Neural cell (in vitro differentiated cells): ENCODE measurements around the gene SLC30A4. TPM values are rescaled to one million over a fixed set of nuclear protein-coding genes. Genes with fewer than 3 reads are reported as not detected.

Experiments used
- H2AFZ ChIP-seq: fragments of 200-600, 300-800 bp; sonication (generic), shearing (Covaris generic); 2 replicates; pipeline ENCODE4 v1.6.0; 2014; ENCODE audit warnings: low read depth, mild to moderate bottlenecking, antibody characterized with exemption, low read length, moderate library complexity
- H3F3A ChIP-seq: fragments of 200-600 bp; shearing (Covaris generic); 2 replicates; pipeline ENCODE4 v1.6.1; 2016; ENCODE audit warnings: mild to moderate bottlenecking, moderate library complexity, mixed read lengths, antibody characterized with exemption, low read length; ENCODE audit not compliant: insufficient read depth, poor library complexity, severe bottlenecking
- H3K27ac ChIP-seq: fragments of 200-600, 300-800 bp; sonication (generic), shearing (Covaris generic); 2 replicates; pipeline ENCODE4 v1.5.1; 2014; ENCODE audit warnings: mild to moderate bottlenecking, low read length, moderate library complexity
- H3K27me3 ChIP-seq: fragments of 300-800, 200-600 bp; sonication (generic), shearing (Covaris generic); 2 replicates; pipeline ENCODE4 v1.6.0; 2014; ENCODE audit warnings: mild to moderate bottlenecking, low read depth, low read length, moderate library complexity; ENCODE audit not compliant: insufficient read depth
- H3K36me3 ChIP-seq: fragments of 300-800, 200-600 bp; sonication (generic), shearing (Covaris generic); 2 replicates; pipeline ENCODE4 v1.5.1; 2014; ENCODE audit warnings: mild to moderate bottlenecking, antibody characterized with exemption, low read length, moderate library complexity; ENCODE audit not compliant: insufficient read depth
- H3K4me2 ChIP-seq: fragments of 300-800, 200-600 bp; sonication (generic), shearing (Covaris generic); 2 replicates; pipeline ENCODE4 v1.6.0; 2014; ENCODE audit warnings: mild to moderate bottlenecking, low read length
- H3K4me3 ChIP-seq: fragments of 300-800, 200-600 bp; sonication (generic), shearing (Covaris generic); 2 replicates; pipeline ENCODE4 v1.5.1; 2014; ENCODE audit warnings: mild to moderate bottlenecking, low read length, moderate library complexity
- H3K79me2 ChIP-seq: fragments of 200-600 bp; shearing (Covaris generic); replicated peaks from 2 replicates; pipeline ENCODE4 v1.6.0; 2014; ENCODE audit warnings: mild to moderate bottlenecking, low read length, moderate library complexity; ENCODE audit not compliant: insufficient read depth
- H3K9ac ChIP-seq: fragments of 300-800, 200-600 bp; sonication (generic), shearing (Covaris generic); 2 replicates; pipeline ENCODE4 v1.6.1; 2016; ENCODE audit warnings: mild to moderate bottlenecking, low read length, mixed read lengths
- H3K9me2 ChIP-seq: fragments of 200-600 bp; shearing (Covaris generic); 2 replicates; pipeline ENCODE4 v1.6.1; 2016; ENCODE audit warnings: mild to moderate bottlenecking, low read length, mixed read lengths; ENCODE audit not compliant: insufficient read depth
- H3K9me3 ChIP-seq: fragments of 200-600, 300-800 bp; sonication (generic), shearing (Covaris generic); 2 replicates; pipeline ENCODE4 v1.6.1; 2016; ENCODE audit warnings: mild to moderate bottlenecking, mixed run types, low read length, moderate library complexity, mixed read lengths
- H4K20me1 ChIP-seq: fragments of 200-600 bp; shearing (Covaris generic); 2 replicates; pipeline ENCODE4 v1.6.1; 2016; ENCODE audit warnings: mild to moderate bottlenecking, mixed run types; ENCODE audit not compliant: insufficient read depth
- EP300 ChIP-seq: fragments of 450-650 bp; conservative IDR thresholded peaks from 2 replicates; pipeline ENCODE4 v1.6.1; 2014; ENCODE audit warnings: antibody characterized with exemption, mild to moderate bottlenecking, moderate library complexity; ENCODE audit not compliant: poor library complexity, severe bottlenecking
- EZH2 ChIP-seq: fragments of 200-600, 300-800 bp; shearing (Covaris generic), sonication (generic); IDR thresholded peaks from 2 replicates; pipeline ENCODE4 v1.6.1; 2014; ENCODE audit warnings: antibody characterized with exemption, low read length, borderline replicate concordance, mild to moderate bottlenecking; ENCODE audit not compliant: insufficient read depth, poor library complexity, severe bottlenecking
- MXI1 ChIP-seq: fragments of 450-650 bp; conservative IDR thresholded peaks from 2 replicates; pipeline ENCODE4 v1.6.1; 2014; ENCODE audit warnings: antibody characterized with exemption, mild to moderate bottlenecking; ENCODE audit not compliant: poor library complexity, severe bottlenecking
- POLR2AphosphoS5 ChIP-seq: IDR thresholded peaks from 2 replicates; pipeline ENCODE4 v1.6.1; 2012
- RAD21 ChIP-seq: fragments of 450-650 bp; conservative IDR thresholded peaks from 2 replicates; pipeline ENCODE4 v1.6.1; 2014; ENCODE audit warnings: antibody characterized with exemption, mild to moderate bottlenecking, moderate library complexity
- SMC3 ChIP-seq: fragments of 450-650 bp; conservative IDR thresholded peaks from 2 replicates; pipeline ENCODE4 v1.6.1; 2014; ENCODE audit warnings: antibody characterized with exemption, mild to moderate bottlenecking, moderate library complexity; ENCODE audit not compliant: poor library complexity
- TAF1 ChIP-seq: IDR thresholded peaks from 2 replicates; pipeline ENCODE4 v1.6.1; 2012; ENCODE audit warnings: low read depth
- polyA plus RNA-seq: library from polyadenylated mRNA; depleted of rRNA; stranded (reverse); fragments of >200 nt; gene quantifications from 2 replicates; pipeline ENCODE4 v1.2.3, GENCODE V29; 2014
- TF ChIP-seq, protein P1 (sequence below): IDR thresholded peaks from 2 replicates; pipeline ENCODE4 v1.6.1; 2012; ENCODE audit warnings: borderline replicate concordance
- TF ChIP-seq, protein P2 (sequence below): fragments of 450-650 bp; IDR thresholded peaks from 2 replicates; pipeline ENCODE4 v1.5.1; 2014; ENCODE audit warnings: antibody characterized with exemption, mild to moderate bottlenecking, moderate library complexity; ENCODE audit not compliant: poor library complexity, severe bottlenecking

The SLC30A4 gene
- polyA plus RNA-seq, 1 donor from 2014 or later, result 6.7 TPM

DNA sequence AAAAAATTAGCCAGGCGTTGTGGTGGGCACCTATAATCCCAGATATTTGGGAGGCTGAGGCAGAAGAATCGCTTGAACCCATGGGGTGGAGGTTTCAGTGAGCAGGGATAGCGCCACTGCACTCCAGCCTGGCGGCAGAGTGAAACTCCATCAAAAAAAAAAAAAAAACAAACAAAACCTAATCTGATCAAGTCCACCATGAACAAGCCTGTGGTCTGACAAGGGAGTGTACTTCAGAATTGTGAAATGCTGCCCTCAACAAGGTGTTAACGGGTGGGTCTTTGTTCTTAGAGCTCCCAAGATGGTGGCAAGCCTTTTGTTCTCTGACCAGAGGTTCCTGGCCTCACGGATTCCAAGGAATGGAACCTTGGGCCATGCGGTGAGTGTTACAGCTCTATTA is 24.2 kb upstream of the SLC30A4 start:
- no peaks in the 10 kb centered on the region for H3K36me3 ChIP-seq
- no peak overlapping the region for H3K9ac ChIP-seq
- TF ChIP-seq EZH2 (no peak), POLR2AphosphoS5 (no peak), MXI1 (no peak), SMC3 (no peak), TAF1 (no peak), EP300 (no peak), RAD21 (no peak)
- TF ChIP-seq, protein P1, sequence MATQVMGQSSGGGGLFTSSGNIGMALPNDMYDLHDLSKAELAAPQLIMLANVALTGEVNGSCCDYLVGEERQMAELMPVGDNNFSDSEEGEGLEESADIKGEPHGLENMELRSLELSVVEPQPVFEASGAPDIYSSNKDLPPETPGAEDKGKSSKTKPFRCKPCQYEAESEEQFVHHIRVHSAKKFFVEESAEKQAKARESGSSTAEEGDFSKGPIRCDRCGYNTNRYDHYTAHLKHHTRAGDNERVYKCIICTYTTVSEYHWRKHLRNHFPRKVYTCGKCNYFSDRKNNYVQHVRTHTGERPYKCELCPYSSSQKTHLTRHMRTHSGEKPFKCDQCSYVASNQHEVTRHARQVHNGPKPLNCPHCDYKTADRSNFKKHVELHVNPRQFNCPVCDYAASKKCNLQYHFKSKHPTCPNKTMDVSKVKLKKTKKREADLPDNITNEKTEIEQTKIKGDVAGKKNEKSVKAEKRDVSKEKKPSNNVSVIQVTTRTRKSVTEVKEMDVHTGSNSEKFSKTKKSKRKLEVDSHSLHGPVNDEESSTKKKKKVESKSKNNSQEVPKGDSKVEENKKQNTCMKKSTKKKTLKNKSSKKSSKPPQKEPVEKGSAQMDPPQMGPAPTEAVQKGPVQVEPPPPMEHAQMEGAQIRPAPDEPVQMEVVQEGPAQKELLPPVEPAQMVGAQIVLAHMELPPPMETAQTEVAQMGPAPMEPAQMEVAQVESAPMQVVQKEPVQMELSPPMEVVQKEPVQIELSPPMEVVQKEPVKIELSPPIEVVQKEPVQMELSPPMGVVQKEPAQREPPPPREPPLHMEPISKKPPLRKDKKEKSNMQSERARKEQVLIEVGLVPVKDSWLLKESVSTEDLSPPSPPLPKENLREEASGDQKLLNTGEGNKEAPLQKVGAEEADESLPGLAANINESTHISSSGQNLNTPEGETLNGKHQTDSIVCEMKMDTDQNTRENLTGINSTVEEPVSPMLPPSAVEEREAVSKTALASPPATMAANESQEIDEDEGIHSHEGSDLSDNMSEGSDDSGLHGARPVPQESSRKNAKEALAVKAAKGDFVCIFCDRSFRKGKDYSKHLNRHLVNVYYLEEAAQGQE, result no peak
- TF ChIP-seq, protein P2, sequence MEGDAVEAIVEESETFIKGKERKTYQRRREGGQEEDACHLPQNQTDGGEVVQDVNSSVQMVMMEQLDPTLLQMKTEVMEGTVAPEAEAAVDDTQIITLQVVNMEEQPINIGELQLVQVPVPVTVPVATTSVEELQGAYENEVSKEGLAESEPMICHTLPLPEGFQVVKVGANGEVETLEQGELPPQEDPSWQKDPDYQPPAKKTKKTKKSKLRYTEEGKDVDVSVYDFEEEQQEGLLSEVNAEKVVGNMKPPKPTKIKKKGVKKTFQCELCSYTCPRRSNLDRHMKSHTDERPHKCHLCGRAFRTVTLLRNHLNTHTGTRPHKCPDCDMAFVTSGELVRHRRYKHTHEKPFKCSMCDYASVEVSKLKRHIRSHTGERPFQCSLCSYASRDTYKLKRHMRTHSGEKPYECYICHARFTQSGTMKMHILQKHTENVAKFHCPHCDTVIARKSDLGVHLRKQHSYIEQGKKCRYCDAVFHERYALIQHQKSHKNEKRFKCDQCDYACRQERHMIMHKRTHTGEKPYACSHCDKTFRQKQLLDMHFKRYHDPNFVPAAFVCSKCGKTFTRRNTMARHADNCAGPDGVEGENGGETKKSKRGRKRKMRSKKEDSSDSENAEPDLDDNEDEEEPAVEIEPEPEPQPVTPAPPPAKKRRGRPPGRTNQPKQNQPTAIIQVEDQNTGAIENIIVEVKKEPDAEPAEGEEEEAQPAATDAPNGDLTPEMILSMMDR, result no peak
- H3F3A ChIP-seq, result no peaks in the 10 kb centered on the region
- H3K4me3 ChIP-seq, result no peak overlapping the region
- no peaks in the 10 kb centered on the region for H3K9me2 ChIP-seq
- H3K9me3 ChIP-seq, result no peaks in the 10 kb centered on the region
- H3K4me2 ChIP-seq, result no peak overlapping the region
- H3K79me2 ChIP-seq, result no peaks in the 10 kb centered on the region
- no peaks in the 10 kb centered on the region for H3K27me3 ChIP-seq
- H4K20me1 ChIP-seq, result no peaks in the 10 kb centered on the region
- no peak overlapping the region for H3K27ac ChIP-seq
- no peak overlapping the region for H2AFZ ChIP-seq

DNA sequence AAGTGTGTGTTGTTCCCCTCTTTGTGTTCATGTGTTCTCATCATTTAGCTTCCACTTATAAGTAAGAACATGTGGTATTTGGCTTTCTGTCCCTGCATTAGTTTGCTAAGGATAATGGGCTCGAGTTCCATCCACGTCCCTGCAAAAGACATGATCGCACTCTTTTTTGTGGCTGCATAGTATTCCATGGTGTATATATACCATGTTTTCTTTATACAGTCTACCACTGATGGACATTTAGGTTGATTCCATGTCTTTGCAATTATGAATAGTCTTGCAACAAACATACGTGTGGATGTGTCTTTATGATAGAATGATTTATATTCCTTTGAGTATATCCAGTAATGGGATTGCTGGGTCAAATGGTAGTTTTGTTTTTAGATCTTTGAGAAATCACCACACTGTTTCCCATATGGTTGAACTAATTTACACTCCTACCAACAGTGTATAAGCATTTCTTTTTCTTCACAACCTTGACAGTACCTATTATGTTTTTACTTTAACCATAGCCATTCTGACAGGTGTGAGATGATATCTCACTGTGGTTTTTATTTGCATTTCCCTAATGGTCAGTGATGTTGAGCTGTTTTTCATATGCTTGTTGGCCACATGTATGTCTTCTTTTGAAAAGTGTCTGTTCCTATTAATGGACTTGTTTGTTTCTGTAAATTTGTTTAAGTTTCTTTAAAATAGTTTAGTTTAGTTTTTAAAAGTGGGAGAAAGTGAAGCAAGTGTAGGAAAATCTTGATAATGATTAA is 21.9 kb upstream of the SLC30A4 start:
- no peak overlapping the region for H2AFZ ChIP-seq
- H3K4me3 ChIP-seq, result no peak overlapping the region
- H4K20me1 ChIP-seq, result no peaks in the 10 kb centered on the region
- no peak overlapping the region for H3K27ac ChIP-seq
- H3K27me3 ChIP-seq, result no peaks in the 10 kb centered on the region
- H3K9ac ChIP-seq, result no peak overlapping the region
- H3F3A ChIP-seq, result no peaks in the 10 kb centered on the region
- no peaks in the 10 kb centered on the region for H3K9me3 ChIP-seq
- TF ChIP-seq, protein P2, result no peak
- TF ChIP-seq EZH2 (no peak), MXI1 (no peak), TAF1 (no peak), SMC3 (no peak), EP300 (no peak), RAD21 (no peak), POLR2AphosphoS5 (no peak)
- TF ChIP-seq, protein P1, result no peak
- no peak overlapping the region for H3K4me2 ChIP-seq
- no peaks in the 10 kb centered on the region for H3K79me2 ChIP-seq
- no peaks in the 10 kb centered on the region for H3K36me3 ChIP-seq
- no peaks in the 10 kb centered on the region for H3K9me2 ChIP-seq
